Central memory CD8-positive, alpha-beta T cell (primary cell): ENCODE data around the gene MPDU1.
"Not testable (repeated sequence)": the region's sequence is repeated elsewhere in the genome, so short reads cannot be mapped to it uniquely, and the experiment has no call there.

Source experiments
- ATAC-seq: fragments of 150-1000 bp; cut with Tn5 transposase; replicated peaks from 2 replicates; pipeline ENCODE4 v1.10.0; 2022; ENCODE audit warnings: mild to moderate bottlenecking, moderate FRiP score, moderate number of reproducible peaks; ENCODE audit not compliant: poor library complexity, severe bottlenecking; ENCODE audit errors: extremely low read depth
- DNase-seq, 2 donors: peaks; one replicate each; pipeline ENCODE4 v3.0.0; 2021; ENCODE audit warnings: low spot score in 2 of 2
- H3K27ac Mint-ChIP-seq: one replicate; pipeline ENCODE4 v1.8.0; 2022; ENCODE audit warnings: low read depth, mild to moderate bottlenecking, moderate library complexity, mixed read lengths
- H3K27me3 Mint-ChIP-seq: one replicate; pipeline ENCODE4 v1.8.0; 2022; ENCODE audit warnings: mixed read lengths
- H3K36me3 Mint-ChIP-seq: one replicate; pipeline ENCODE4 v1.8.0; 2022; ENCODE audit warnings: mild to moderate bottlenecking, moderate library complexity, mixed read lengths; ENCODE audit not compliant: insufficient read depth
- H3K4me1 Mint-ChIP-seq: one replicate; pipeline ENCODE4 v1.8.0; 2022; ENCODE audit warnings: mixed read lengths
- H3K4me3 Mint-ChIP-seq: one replicate; pipeline ENCODE4 v1.8.0; 2022; ENCODE audit warnings: mild to moderate bottlenecking, moderate library complexity, mixed read lengths
- H3K9me3 Mint-ChIP-seq: one replicate; pipeline ENCODE4 v1.8.0; 2022; ENCODE audit warnings: mixed read lengths

MPDU1 gene

DNA sequence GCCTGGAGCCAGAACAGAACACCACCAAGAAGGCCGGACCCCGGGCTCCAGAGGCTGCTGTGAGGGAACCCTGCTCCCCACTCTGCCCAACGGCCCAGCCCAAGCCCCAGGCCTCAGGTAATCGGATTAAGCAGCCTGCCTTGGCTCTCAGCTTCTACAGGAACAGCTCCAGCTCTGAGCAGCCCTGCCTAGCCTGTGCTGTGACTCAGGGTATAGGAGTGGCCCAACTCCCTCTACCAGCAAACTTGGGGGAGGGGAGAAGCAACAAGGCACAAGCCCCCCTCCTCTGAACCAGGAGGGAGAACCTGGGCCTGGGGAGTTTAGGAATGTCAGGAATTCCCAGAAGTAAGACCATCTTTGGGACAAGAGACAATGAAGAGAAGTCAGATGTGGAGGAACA lies 7.1 kb downstream of the MPDU1 start:
- Mint-ChIP-seq H3K27me3 (no peaks in the 10 kb centered on the region), H3K4me1 (peaks cover 7% of the 10 kb centered on the region), H3K9me3 (no peaks in the 10 kb centered on the region), H3K4me3 (no peak overlapping the region), H3K27ac (peak overlapping the region; percentile 81), H3K36me3 (peaks cover 37% of the 10 kb centered on the region)
- DNase-seq = no peak
- ATAC-seq = no peak

DNA sequence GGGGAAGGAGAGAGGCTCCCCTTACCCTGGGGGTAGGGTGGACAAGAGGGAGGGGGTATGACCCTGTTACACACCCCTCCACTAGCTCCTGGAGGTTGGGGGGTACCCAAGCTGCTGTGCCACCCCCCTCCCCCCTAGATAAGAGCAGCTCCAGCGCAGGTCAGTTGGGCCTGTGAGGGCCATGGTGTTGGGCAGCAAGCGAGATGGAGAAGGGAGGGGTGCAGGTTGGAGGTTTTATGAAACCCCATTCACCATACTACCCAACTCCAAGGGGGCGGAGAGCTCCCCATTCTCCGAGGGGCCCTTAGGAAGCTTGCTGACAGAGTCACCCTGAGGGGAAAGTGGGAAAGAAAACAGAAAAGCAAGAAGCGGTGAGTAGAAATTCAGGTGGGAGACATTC lies 7.9 kb downstream of the MPDU1 start:
- ATAC-seq (no peak), DNase-seq (no peak)
- H3K27me3 Mint-ChIP-seq = no peaks in the 10 kb centered on the region
- no peak overlapping the region for H3K27ac Mint-ChIP-seq
- peaks cover 43% of the 10 kb centered on the region for H3K36me3 Mint-ChIP-seq
- no peaks in the 10 kb centered on the region for H3K9me3 Mint-ChIP-seq
- no peak overlapping the region for H3K4me3 Mint-ChIP-seq
- H3K4me1 Mint-ChIP-seq = peaks cover 7% of the 10 kb centered on the region

DNA sequence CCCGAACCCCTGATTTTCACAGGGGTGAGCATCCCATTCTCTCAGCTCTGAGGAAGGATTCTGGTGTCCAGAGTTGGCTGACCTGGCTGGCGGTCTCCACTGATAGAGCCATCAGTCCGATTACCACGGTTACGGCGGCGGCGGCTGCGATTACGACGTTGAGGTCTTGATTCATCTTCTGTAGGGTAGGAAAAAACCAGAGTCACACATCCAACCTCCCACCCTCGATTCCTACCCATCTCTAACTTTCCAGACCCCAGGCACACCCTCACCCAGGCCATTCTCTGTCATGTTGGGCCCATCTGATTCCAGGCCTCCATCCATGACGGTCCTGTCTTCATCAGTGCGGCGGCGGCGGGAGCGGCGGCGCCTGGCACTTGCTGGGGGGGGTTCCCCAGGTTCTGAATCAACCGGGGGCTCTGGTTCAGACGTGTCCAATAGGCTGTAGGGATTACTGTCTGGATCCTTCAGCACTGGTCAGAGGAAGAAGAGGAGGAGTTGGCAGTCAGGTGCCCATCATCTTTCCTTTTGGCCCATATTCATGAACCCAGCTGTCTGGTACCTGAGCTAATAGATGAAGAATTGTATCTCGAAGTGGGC lies 8.9 kb downstream of the MPDU1 start:
- Mint-ChIP-seq H3K27me3 (no peaks in the 10 kb centered on the region), H3K9me3 (no peaks in the 10 kb centered on the region), H3K4me1 (peaks cover 1% of the 10 kb centered on the region), H3K4me3 (no peak overlapping the region), H3K27ac (no peak overlapping the region), H3K36me3 (peaks cover 47% of the 10 kb centered on the region)
- ATAC-seq (no peak), DNase-seq (no peak)

DNA sequence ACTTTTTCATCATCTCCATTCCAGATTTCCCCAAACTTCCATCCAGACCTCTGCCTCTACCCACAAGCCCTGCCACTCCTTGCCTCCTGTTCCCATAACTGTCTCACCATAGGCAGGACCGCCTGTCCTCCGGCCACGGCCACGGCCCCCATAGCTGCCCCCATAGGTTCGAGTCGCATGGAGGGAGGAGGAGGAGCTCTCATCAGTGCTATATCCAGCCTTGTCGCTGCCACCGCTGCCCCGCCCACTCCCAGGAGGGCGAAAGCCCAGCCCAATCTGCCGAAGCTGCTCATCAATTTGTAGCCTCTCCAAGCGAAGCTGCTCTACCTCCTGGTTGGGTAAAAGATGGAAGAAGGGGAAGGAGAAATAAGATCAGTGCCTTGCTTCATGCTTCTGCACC lies 9.6 kb downstream of the MPDU1 start:
- H3K4me3 Mint-ChIP-seq = no peak overlapping the region
- H3K4me1 Mint-ChIP-seq = no peaks in the 10 kb centered on the region
- no peak for ATAC-seq
- no peaks in the 10 kb centered on the region for H3K27me3 Mint-ChIP-seq
- no peak overlapping the region for H3K27ac Mint-ChIP-seq
- H3K36me3 Mint-ChIP-seq = peaks cover 49% of the 10 kb centered on the region
- H3K9me3 Mint-ChIP-seq = no peaks in the 10 kb centered on the region
- DNase-seq = no peak

DNA sequence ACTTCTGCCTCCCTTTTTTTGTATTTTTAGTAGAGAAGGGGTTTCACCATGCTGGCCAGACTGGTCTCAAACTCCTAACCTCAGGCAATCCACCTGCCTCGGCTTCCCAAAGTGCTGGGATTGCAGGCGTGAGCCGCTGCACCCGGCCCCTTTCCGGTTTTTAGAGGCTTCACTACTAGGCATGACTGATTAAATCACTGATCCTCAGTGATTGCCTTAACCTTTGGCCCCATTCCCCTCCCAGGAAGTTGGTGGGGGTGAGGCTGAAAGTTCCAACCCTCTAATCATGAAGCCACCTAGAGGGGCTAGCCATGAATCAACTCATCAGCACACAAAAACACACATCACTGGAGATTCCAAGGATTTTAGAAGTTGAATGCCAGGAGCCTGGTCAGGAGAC lies 13.9 kb downstream of the MPDU1 start:
- H3K4me3 Mint-ChIP-seq, H3K4me1 Mint-ChIP-seq, H3K9me3 Mint-ChIP-seq, ATAC-seq, H3K27me3 Mint-ChIP-seq, DNase-seq, H3K27ac Mint-ChIP-seq: not testable (repeated sequence)
- H3K36me3 Mint-ChIP-seq = peaks cover 83% of the 10 kb centered on the region

DNA sequence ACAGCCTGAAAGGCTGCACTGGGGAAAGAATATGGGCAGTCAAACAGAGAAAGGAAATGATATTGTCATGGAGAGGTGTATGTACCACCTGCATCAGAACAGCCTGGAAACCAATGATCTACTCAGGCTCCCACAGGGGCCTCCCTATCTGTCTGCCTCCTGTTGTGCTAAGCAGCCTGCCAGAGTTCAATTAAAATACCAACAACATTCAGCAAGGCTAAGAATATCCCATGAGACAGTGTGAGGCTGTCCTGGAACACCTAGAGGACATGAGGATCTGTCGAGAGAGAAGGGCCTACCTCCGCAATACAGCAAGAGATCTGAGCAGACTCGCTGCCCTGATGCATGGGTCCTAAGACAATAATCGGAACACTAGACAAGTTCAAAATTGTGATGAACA lies 22.6 kb downstream of the MPDU1 start:
- Mint-ChIP-seq H3K36me3 (peaks cover 38% of the 10 kb centered on the region), H3K4me1 (peaks cover 28% of the 10 kb centered on the region), H3K27me3 (no peaks in the 10 kb centered on the region), H3K27ac (no peak overlapping the region), H3K9me3 (no peaks in the 10 kb centered on the region), H3K4me3 (no peak overlapping the region)
- ATAC-seq (no peak), DNase-seq (no peak)

DNA sequence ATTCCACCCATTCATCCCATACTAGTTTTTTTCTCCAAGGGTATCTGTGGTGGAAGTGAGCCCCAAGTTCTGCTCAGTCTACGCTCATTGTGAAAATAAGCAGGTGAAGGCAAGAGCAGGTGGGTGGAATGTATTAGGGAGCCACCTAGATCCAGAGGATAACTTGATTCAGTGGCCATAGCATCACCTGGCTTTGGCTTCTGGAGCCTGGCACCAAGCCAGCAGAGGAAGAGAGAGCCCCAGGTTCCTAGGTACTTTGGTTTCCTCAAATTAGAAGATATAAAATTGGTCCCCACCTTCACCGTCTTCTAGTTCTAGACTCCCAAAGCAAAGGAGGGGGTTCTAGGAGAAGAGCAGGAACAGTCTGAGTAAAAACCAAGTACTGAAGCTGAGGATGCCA lies 27.0 kb downstream of the MPDU1 start:
- Mint-ChIP-seq H3K4me3 (no peak overlapping the region), H3K4me1 (peaks cover 56% of the 10 kb centered on the region), H3K36me3 (peaks cover 15% of the 10 kb centered on the region), H3K27ac (no peak overlapping the region), H3K9me3 (no peaks in the 10 kb centered on the region), H3K27me3 (no peaks in the 10 kb centered on the region)
- no peak for ATAC-seq
- DNase-seq = no peak

DNA sequence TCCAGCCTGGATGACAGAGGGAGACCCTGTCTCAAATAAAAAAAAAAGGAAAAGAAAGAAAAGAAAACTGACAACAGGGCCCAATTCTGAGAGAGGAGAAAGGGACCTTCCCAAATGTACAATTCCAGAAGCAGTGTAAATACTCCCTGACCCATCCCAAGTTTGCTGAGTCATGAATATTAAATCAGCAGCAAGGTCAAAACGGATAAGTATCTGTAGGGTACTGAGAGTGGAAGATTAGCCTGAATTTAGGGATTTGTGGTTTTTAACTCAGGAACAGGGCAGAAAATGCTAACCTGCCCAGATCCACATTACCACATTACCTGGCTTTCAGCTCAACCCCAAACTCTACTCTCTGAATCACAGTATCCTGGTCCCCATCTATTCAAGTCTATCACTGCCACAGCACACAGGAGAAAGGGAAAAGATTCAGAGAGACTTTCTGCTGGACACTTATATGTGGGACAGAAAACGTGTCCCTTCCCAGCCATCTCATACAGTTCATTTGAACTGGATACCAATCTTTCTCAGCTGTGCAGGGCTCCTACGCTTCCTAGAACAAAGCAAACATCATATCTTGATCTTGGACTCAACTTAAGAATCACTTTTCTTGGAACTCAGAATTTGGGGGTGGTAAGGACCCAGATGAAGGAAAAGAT lies 28.1 kb downstream of the MPDU1 start:
- peaks cover 12% of the 10 kb centered on the region for H3K36me3 Mint-ChIP-seq
- ATAC-seq = no peak
- peak overlapping the region; percentile 78 for H3K27ac Mint-ChIP-seq
- H3K9me3 Mint-ChIP-seq = no peaks in the 10 kb centered on the region
- H3K4me1 Mint-ChIP-seq = peaks cover 46% of the 10 kb centered on the region
- DNase-seq = no peak
- no peaks in the 10 kb centered on the region for H3K27me3 Mint-ChIP-seq
- H3K4me3 Mint-ChIP-seq = peak overlapping the region; percentile 89

DNA sequence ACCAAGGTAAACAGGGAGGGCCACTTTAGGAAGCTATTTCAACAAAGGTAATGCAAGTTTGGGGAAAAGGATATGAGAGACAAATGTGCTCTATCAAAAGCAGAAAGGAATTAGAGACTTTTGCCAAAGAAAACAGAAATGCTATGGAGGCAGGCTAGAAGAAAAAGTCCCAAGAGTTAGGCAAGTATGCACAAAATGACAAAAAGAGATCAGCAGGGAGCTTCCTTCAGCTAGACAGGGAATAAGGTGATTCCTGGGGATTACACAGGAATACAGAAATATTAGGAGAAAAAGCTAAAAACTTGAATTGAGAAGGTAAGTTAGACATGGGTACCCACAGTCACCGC lies 28.6 kb downstream of the MPDU1 start:
- Mint-ChIP-seq H3K9me3 (no peaks in the 10 kb centered on the region), H3K4me1 (peaks cover 46% of the 10 kb centered on the region), H3K4me3 (peak overlapping the region; percentile 89), H3K27ac (peak overlapping the region; percentile 78), H3K27me3 (no peaks in the 10 kb centered on the region), H3K36me3 (peaks cover 11% of the 10 kb centered on the region)
- no peak for DNase-seq
- ATAC-seq = no peak

DNA sequence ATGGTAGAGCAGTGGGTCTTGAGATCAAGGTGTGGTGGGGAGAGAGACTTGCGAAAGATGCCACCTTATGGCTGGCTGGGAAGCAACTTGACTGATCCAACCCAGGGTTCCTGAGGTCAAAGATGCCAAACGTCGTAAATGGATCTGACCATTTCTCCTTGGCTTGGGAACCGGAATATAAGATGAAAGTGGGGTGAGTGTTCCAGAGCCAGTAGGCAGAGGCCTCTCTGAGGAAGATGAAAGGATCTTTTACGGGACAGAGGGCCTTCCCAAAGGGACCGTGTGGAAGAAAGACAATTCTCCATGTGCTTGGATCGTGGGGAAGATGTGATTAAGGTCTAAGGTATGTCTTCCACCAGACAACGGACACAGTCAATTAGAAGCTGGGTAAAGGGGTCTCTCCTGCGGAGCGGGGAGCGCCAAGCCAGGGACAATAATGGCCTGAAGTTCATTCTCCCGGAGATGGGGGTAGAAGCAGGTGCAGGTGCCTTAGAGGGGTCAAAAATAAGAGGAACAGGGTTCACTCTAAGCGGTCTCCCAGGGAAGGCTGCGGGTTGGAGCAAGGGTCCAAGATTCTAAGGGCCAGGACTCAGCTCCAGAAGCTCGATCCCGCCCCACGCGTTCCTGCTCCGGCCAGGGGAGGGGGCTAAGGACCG lies 30.2 kb downstream of the MPDU1 start:
- Mint-ChIP-seq H3K4me1 (peaks cover 46% of the 10 kb centered on the region), H3K9me3 (no peaks in the 10 kb centered on the region), H3K27me3 (no peaks in the 10 kb centered on the region), H3K36me3 (peaks cover 10% of the 10 kb centered on the region), H3K4me3 (peak overlapping the region; percentile 89), H3K27ac (peak overlapping the region; percentile 78)
- DNase-seq (no peak), ATAC-seq (no peak)

DNA sequence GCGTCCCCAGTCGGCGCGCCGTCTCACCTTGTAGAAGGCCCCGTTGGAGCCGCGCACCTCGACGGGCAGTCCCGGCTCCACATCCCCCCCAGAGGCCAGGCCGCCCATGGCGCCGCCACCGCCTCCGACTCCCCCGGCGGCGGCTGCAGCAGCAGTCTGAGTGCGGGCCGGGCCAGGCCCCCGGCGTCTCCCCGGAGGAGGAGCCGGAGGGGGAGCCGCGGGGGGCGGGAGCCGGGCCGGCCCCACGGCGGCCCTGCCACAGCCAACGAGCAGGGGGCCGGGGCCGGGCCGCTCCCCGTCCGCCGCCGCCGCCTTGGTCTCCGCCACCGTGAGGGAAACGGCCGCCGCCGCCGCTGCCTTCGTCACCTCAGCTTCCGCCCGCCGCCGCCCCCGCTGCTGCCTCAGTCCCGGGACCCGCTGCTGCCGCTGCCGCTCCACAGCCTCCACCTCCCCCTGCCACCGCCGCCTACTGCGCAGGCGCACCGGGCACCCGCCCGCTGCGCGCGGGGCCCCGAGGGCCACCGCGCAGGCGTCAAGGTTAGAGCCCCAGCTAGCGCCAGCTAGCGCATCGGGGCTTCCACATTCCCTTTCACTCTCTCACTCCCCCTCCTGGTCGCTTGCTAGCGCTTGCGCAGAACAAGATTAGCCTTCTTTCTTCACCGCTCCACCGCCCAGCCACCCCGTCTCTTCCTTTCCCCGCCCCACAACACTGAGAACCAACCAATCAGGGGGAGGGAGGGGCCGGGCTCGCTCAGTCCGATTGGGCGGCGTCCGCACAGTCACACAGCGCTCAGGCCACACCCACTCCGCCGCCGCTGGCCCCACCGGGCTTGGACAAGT lies 31.0 kb downstream of the MPDU1 start, which contains the start of gene FXR2:
Gene FXR2, minus strand, starts transcription at position 473 of the 840 bp plus-strand sequence. Its CDS starts 365 bp downstream, at position 108.
- peaks cover 10% of the 10 kb centered on the region for H3K36me3 Mint-ChIP-seq
- H3K9me3 Mint-ChIP-seq = no peaks in the 10 kb centered on the region
- peak within 1 kb of the TSS; percentile 89 for H3K4me3 Mint-ChIP-seq
- H3K27me3 Mint-ChIP-seq = no peaks in the 10 kb centered on the region
- H3K27ac Mint-ChIP-seq = peak within 1 kb of the TSS; percentile 87
- H3K4me1 Mint-ChIP-seq = peaks cover 41% of the 10 kb centered on the region
- ATAC-seq = peak; percentile 93
- DNase-seq = peak; percentile 91 to 98

DNA sequence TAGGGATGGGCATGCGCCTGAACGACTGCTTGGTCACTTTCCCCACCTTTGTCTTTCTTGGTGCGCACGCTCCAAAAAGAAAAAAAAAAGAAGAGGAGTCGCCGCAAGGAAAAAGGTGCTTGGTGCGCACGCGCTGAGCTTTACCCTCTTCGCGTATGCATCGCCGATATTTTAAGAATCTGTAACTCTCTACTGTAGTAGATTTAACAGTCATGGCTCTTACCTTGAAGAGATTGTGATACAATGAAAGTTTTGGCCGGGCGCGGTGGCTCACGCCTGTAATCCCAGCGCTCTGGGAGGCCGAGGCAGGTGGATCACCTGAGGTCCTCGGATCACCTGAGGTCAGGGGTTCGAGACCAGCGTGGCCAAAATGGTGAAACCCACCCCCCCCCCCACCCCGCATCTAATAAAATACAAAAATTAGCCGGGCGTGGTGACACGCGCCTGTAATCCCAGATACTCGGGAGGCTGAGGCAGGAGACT lies 31.7 kb downstream of the MPDU1 start:
- Mint-ChIP-seq H3K36me3 (peaks cover 10% of the 10 kb centered on the region), H3K4me1 (peaks cover 37% of the 10 kb centered on the region), H3K27me3 (no peaks in the 10 kb centered on the region), H3K9me3 (no peaks in the 10 kb centered on the region), H3K27ac (peak overlapping the region; percentile 87), H3K4me3 (peak overlapping the region; percentile 89)
- peak; percentile 41 for ATAC-seq
- DNase-seq = no peak
